IPS-20b (cell line): ENCODE results near the gene SIRPG.
"Not testable (repeated sequence)": the region's sequence is repeated elsewhere in the genome, so short reads cannot be mapped to it uniquely, and the experiment has no call there.

Experiments used
- H3K27ac ChIP-seq: one replicate; pipeline ENCODE4 v1.5.1; 2013; ENCODE audit warnings: low read length
- H3K27me3 ChIP-seq: 2 replicates; pipeline ENCODE4 v1.6.1; 2013; ENCODE audit warnings: mild to moderate bottlenecking, low read length, inconsistent platforms; ENCODE audit not compliant: insufficient read depth
- H3K36me3 ChIP-seq: 2 replicates; pipeline ENCODE4 v1.6.1; 2013; ENCODE audit warnings: low read depth, mild to moderate bottlenecking, inconsistent platforms, low read length, moderate library complexity; ENCODE audit not compliant: insufficient read depth
- H3K4me1 ChIP-seq: 2 replicates; pipeline ENCODE4 v1.6.1; 2013; ENCODE audit warnings: mild to moderate bottlenecking, control low read depth, inconsistent platforms, low read length, moderate library complexity; ENCODE audit not compliant: insufficient read depth
- H3K4me3 ChIP-seq: 2 replicates; pipeline ENCODE4 v1.5.1; 2013; ENCODE audit warnings: mild to moderate bottlenecking, low read length, inconsistent platforms
- H3K9ac ChIP-seq: 2 replicates; pipeline ENCODE4 v1.6.1; 2013; ENCODE audit warnings: low read depth, mild to moderate bottlenecking, inconsistent platforms, low read length, moderate library complexity
- H3K9me3 ChIP-seq: 2 replicates; pipeline ENCODE4 v1.6.1; 2013; ENCODE audit warnings: mild to moderate bottlenecking, low read depth, low read length, inconsistent platforms; ENCODE audit not compliant: insufficient read depth

Gene SIRPG

GRCh38 chr20:1652104-1652503 is 5.5 kb downstream of the SIRPG start:
- Histone ChIP-seq H3K4me3 (no peak overlapping the region), H3K9ac (no peak overlapping the region), H3K27me3 (no peaks in the 10 kb centered on the region), H3K9me3 (no peaks in the 10 kb centered on the region), H3K36me3 (no peaks in the 10 kb centered on the region), H3K27ac (no peak overlapping the region), H3K4me1 (no peaks in the 10 kb centered on the region)

GRCh38 chr20:1651268-1652058 is 6.1 kb downstream of the SIRPG start:
- H3K9ac ChIP-seq = no peak overlapping the region
- no peaks in the 10 kb centered on the region for H3K9me3 ChIP-seq
- H3K27me3 ChIP-seq = no peaks in the 10 kb centered on the region
- H3K36me3 ChIP-seq = no peaks in the 10 kb centered on the region
- H3K4me1 ChIP-seq = no peaks in the 10 kb centered on the region
- H3K27ac ChIP-seq = no peak overlapping the region
- no peak overlapping the region for H3K4me3 ChIP-seq

GRCh38 chr20:1648101-1648500 is 9.5 kb downstream of the SIRPG start:
- H3K9me3 ChIP-seq = no peaks in the 10 kb centered on the region
- H3K36me3 ChIP-seq = no peaks in the 10 kb centered on the region
- no peak overlapping the region for H3K27ac ChIP-seq
- no peaks in the 10 kb centered on the region for H3K4me1 ChIP-seq
- H3K4me3 ChIP-seq = no peak overlapping the region
- H3K9ac ChIP-seq = no peak overlapping the region
- H3K27me3 ChIP-seq = no peaks in the 10 kb centered on the region

- no peaks in the 10 kb centered on the region for H3K9me3 ChIP-seq
- no peaks in the 10 kb centered on the region for H3K27me3 ChIP-seq
- H3K36me3 ChIP-seq = no peaks in the 10 kb centered on the region
- no peaks in the 10 kb centered on the region for H3K4me1 ChIP-seq
- H3K4me3 ChIP-seq = no peak overlapping the region
- H3K27ac ChIP-seq = no peak overlapping the region
- H3K9ac ChIP-seq = no peak overlapping the region
Observed at GRCh38 chr20:1646975-1647431, 10.6 kb downstream of the SIRPG start.

GRCh38 chr20:1644101-1644962 is 13.2 kb downstream of the SIRPG start:
- Histone ChIP-seq H3K27me3 (no peaks in the 10 kb centered on the region), H3K9ac (no peak overlapping the region), H3K9me3 (no peaks in the 10 kb centered on the region), H3K27ac (no peak overlapping the region), H3K4me1 (no peaks in the 10 kb centered on the region), H3K4me3 (no peak overlapping the region), H3K36me3 (no peaks in the 10 kb centered on the region)

- not testable (repeated sequence) for H3K9ac ChIP-seq, H3K27ac ChIP-seq, H3K36me3 ChIP-seq, H3K4me3 ChIP-seq, H3K9me3 ChIP-seq, H3K4me1 ChIP-seq, H3K27me3 ChIP-seq
Observed at GRCh38 chr20:1638643-1639042, 18.9 kb downstream of the SIRPG start.

GRCh38 chr20:1637755-1638154 is 19.8 kb downstream of the SIRPG start:
- H3K9me3 ChIP-seq = no peaks in the 10 kb centered on the region
- H3K36me3 ChIP-seq = no peaks in the 10 kb centered on the region
- H3K9ac ChIP-seq = no peak overlapping the region
- H3K27ac ChIP-seq = no peak overlapping the region
- no peaks in the 10 kb centered on the region for H3K27me3 ChIP-seq
- no peaks in the 10 kb centered on the region; the same call in 1 of the 2 replicates for H3K4me1 ChIP-seq
- no peak overlapping the region for H3K4me3 ChIP-seq

- Histone ChIP-seq H3K4me3 (no peak overlapping the region), H3K27me3 (no peaks in the 10 kb centered on the region), H3K9me3 (no peaks in the 10 kb centered on the region), H3K27ac (no peak overlapping the region), H3K9ac (no peak overlapping the region), H3K36me3 (no peaks in the 10 kb centered on the region), H3K4me1 (no peaks in the 10 kb centered on the region; the same call in 1 of the 2 replicates)
Observed at GRCh38 chr20:1637226-1637625, 20.4 kb downstream of the SIRPG start.

GRCh38 chr20:1636621-1637020 is 21.0 kb downstream of the SIRPG start:
- Histone ChIP-seq H3K4me1 (peaks cover under 1% of the 10 kb centered on the region; the same call in 1 of the 2 replicates), H3K9ac (no peak overlapping the region), H3K9me3 (no peaks in the 10 kb centered on the region), H3K36me3 (no peaks in the 10 kb centered on the region), H3K27me3 (no peaks in the 10 kb centered on the region), H3K27ac (no peak overlapping the region), H3K4me3 (no peak overlapping the region)

GRCh38 chr20:1635291-1635979 is 22.1 kb downstream of the SIRPG start:
- Histone ChIP-seq H3K27ac (no peak overlapping the region), H3K9me3 (no peaks in the 10 kb centered on the region), H3K4me1 (peaks cover 6% of the 10 kb centered on the region; the same call in 1 of the 2 replicates), H3K27me3 (no peaks in the 10 kb centered on the region), H3K4me3 (no peak overlapping the region), H3K9ac (no peak overlapping the region), H3K36me3 (no peaks in the 10 kb centered on the region)

GRCh38 chr20:1633535-1633934 is 24.0 kb downstream of the SIRPG start:
- no peak overlapping the region for H3K9ac ChIP-seq
- H3K9me3 ChIP-seq = no peaks in the 10 kb centered on the region
- H3K36me3 ChIP-seq = no peaks in the 10 kb centered on the region
- no peak overlapping the region for H3K27ac ChIP-seq
- peaks cover 6% of the 10 kb centered on the region; the same call in 1 of the 2 replicates for H3K4me1 ChIP-seq
- no peaks in the 10 kb centered on the region for H3K27me3 ChIP-seq
- H3K4me3 ChIP-seq = no peak overlapping the region
